NCI-H146 (cell line): ENCODE results near the gene TIMM23.
"Not testable (repeated sequence)": the region's sequence is repeated elsewhere in the genome, so short reads cannot be mapped to it uniquely, and the experiment has no call there.

Source experiments
- DNase-seq: peaks from one replicate; lab custom pipeline; 2025; lab: John Stamatoyannopoulos, UW

Gene TIMM23

GRCh38 chr10:45972106-45972812 is at the start of gene TIMM23:
TSS of gene TIMM23 (plus strand) at chr10:45972489. CDS start at chr10:45972625, 136 bp downstream.
- peak; percentile 80 for DNase-seq

GRCh38 chr10:45926790-45927189 is 45.5 kb upstream of the TIMM23 start:
- not testable (repeated sequence) for DNase-seq

- DNase-seq = not testable (repeated sequence)
Measured at GRCh38 chr10:45931305-45931704, 41.0 kb upstream of the TIMM23 start.

GRCh38 chr10:45934788-45935187 is 37.5 kb upstream of the TIMM23 start:
- not testable (repeated sequence) for DNase-seq

- not testable (repeated sequence) for DNase-seq
Measured at GRCh38 chr10:45939176-45939697, 33.1 kb upstream of the TIMM23 start.

- not testable (repeated sequence) for DNase-seq
Measured at GRCh38 chr10:45941196-45941595, 31.1 kb upstream of the TIMM23 start.

- DNase-seq = not testable (repeated sequence)
Measured at GRCh38 chr10:45945476-45945875, 26.8 kb upstream of the TIMM23 start.

GRCh38 chr10:45947363-45947762 is 24.9 kb upstream of the TIMM23 start:
- not testable (repeated sequence) for DNase-seq

- DNase-seq = not testable (repeated sequence)
Measured at GRCh38 chr10:45948801-45949200, 23.5 kb upstream of the TIMM23 start.

- not testable (repeated sequence) for DNase-seq
Measured at GRCh38 chr10:45954367-45954766, 17.9 kb upstream of the TIMM23 start.

GRCh38 chr10:45956634-45957033 is 15.7 kb upstream of the TIMM23 start:
- not testable (repeated sequence) for DNase-seq

- not testable (repeated sequence) for DNase-seq
Measured at GRCh38 chr10:45957928-45958327, 14.4 kb upstream of the TIMM23 start.

- not testable (repeated sequence) for DNase-seq
Measured at GRCh38 chr10:45962686-45963452, 9.4 kb upstream of the TIMM23 start.

- not testable (repeated sequence) for DNase-seq
Measured at GRCh38 chr10:45971019-45971418, 1.3 kb upstream of the TIMM23 start.

GRCh38 chr10:45971742-45972105 is 565 bp upstream of the TIMM23 start:
- not testable (repeated sequence) for DNase-seq

GRCh38 chr10:45972813-45973169 is 502 bp downstream of the TIMM23 start:
- not testable (repeated sequence) for DNase-seq

GRCh38 chr10:45974041-45974440 is 1.8 kb downstream of the TIMM23 start:
- not testable (repeated sequence) for DNase-seq

- not testable (repeated sequence) for DNase-seq
Measured at GRCh38 chr10:45978554-45978953, 6.3 kb downstream of the TIMM23 start.

GRCh38 chr10:45981367-45981766 is 9.1 kb downstream of the TIMM23 start:
- not testable (repeated sequence) for DNase-seq

GRCh38 chr10:45983538-45984186 is 11.4 kb downstream of the TIMM23 start:
- peak; percentile 4 for DNase-seq

GRCh38 chr10:45984473-45984872 is 12.2 kb downstream of the TIMM23 start:
- not testable (repeated sequence) for DNase-seq

GRCh38 chr10:45985590-45985989 is 13.3 kb downstream of the TIMM23 start:
- not testable (repeated sequence) for DNase-seq
